Astrocyte of the spinal cord (primary cell): ENCODE results near the gene ZNF774.

Experiments used
- DNase-seq: peaks from one replicate; pipeline ENCODE4 v3.0.0; 2011; ENCODE audit warnings: low read depth, low spot score
- H3K4me3 ChIP-seq: 2 replicates; pipeline ENCODE4 v1.5.1; 2011; ENCODE audit warnings: low read depth, mild to moderate bottlenecking, low read length, moderate library complexity
- CTCF ChIP-seq: IDR thresholded peaks from 2 replicates; pipeline ENCODE4 v1.5.1; 2012; ENCODE audit warnings: low read depth, mild to moderate bottlenecking, low read length, inconsistent platforms
- in situ Hi-C: cut with HindIII; loops from 2 replicates; pipeline ENCODE4 v1.10.0; 2017; ENCODE audit warnings: low sequenced_read_pairs

The ZNF774 gene

GRCh38 chr15:90367576-90367975 is 15.5 kb downstream of the ZNF774 start:
- DNase-seq, result no peak
- in situ Hi-C loops, result loop anchor here (25.0 kb wide), 1 partner anchor 120 kb away; no protein-coding TSS in a partner anchor
- no peak for TF ChIP-seq CTCF
- H3K4me3 ChIP-seq, result no peak overlapping the region

GRCh38 chr15:90375071-90375470 is 23.0 kb downstream of the ZNF774 start:
- no peak overlapping the region for H3K4me3 ChIP-seq
- in situ Hi-C loops, result no loop called here
- no peak for DNase-seq
- no peak for TF ChIP-seq CTCF

GRCh38 chr15:90376789-90377188 is 24.7 kb downstream of the ZNF774 start:
- DNase-seq, result no peak
- no peak overlapping the region for H3K4me3 ChIP-seq
- TF ChIP-seq CTCF, result no peak
- in situ Hi-C loops, result no loop called here

- DNase-seq, result no peak
- no peak overlapping the region for H3K4me3 ChIP-seq
- in situ Hi-C loops, result no loop called here
- no peak for TF ChIP-seq CTCF
Observed at GRCh38 chr15:90379263-90379662, 27.2 kb downstream of the ZNF774 start.

GRCh38 chr15:90381515-90381914 is 29.4 kb downstream of the ZNF774 start:
- no peak for DNase-seq
- no peak overlapping the region for H3K4me3 ChIP-seq
- in situ Hi-C loops, result no loop called here
- no peak for TF ChIP-seq CTCF

GRCh38 chr15:90382320-90382719 is 30.2 kb downstream of the ZNF774 start:
- in situ Hi-C loops, result no loop called here
- no peak for TF ChIP-seq CTCF
- no peak overlapping the region for H3K4me3 ChIP-seq
- DNase-seq, result no peak

GRCh38 chr15:90386221-90386620 is 34.1 kb downstream of the ZNF774 start:
- no peak overlapping the region for H3K4me3 ChIP-seq
- in situ Hi-C loops, result no loop called here
- TF ChIP-seq CTCF, result no peak
- no peak for DNase-seq
